ENCODE results near the gene CEMIP.

Gene CEMIP

GRCh38 chr15:80861731-80862170 lies 82.6 kb downstream of the CEMIP start:
- DNase-seq = no peak

- DNase-seq = no peak
These were observed 85.5 kb downstream of the CEMIP start for GRCh38 chr15:80864666-80865065.

- DNase-seq = no peak
These were observed 87.8 kb downstream of the CEMIP start for GRCh38 chr15:80866936-80867335.

GRCh38 chr15:80870366-80870765 lies 91.2 kb downstream of the CEMIP start:
- DNase-seq = no peak

GRCh38 chr15:80870893-80871292 lies 91.7 kb downstream of the CEMIP start:
- DNase-seq = no peak

- no peak for DNase-seq
These were observed 92.7 kb downstream of the CEMIP start for GRCh38 chr15:80871858-80872257.

- DNase-seq = no peak
These were observed 94.3 kb downstream of the CEMIP start for GRCh38 chr15:80873366-80873952.

GRCh38 chr15:80875568-80876347 lies 96.6 kb downstream of the CEMIP start:
- no peak for DNase-seq

- no peak for DNase-seq
These were observed 97.1 kb downstream of the CEMIP start for GRCh38 chr15:80876348-80876674.

GRCh38 chr15:80878242-80878866 lies 99.2 kb downstream of the CEMIP start:
- no peak for DNase-seq

GRCh38 chr15:80878867-80879250 lies 99.7 kb downstream of the CEMIP start:
- DNase-seq = no peak

- DNase-seq = no peak
These were observed 100.9 kb downstream of the CEMIP start for GRCh38 chr15:80880086-80880485.

- no peak for DNase-seq
These were observed 104.5 kb downstream of the CEMIP start for GRCh38 chr15:80883641-80884040.

- DNase-seq = no peak
These were observed 105.9 kb downstream of the CEMIP start for GRCh38 chr15:80885016-80885579.

- DNase-seq = no peak
These were observed 108.0 kb downstream of the CEMIP start for GRCh38 chr15:80887148-80887547.

GRCh38 chr15:80888846-80889245 lies 109.7 kb downstream of the CEMIP start:
- no peak for DNase-seq

GRCh38 chr15:80890341-80891005 lies 111.3 kb downstream of the CEMIP start:
- DNase-seq = no peak

GRCh38 chr15:80891006-80891405 lies 111.8 kb downstream of the CEMIP start:
- DNase-seq = no peak

GRCh38 chr15:80892414-80892813 lies 113.2 kb downstream of the CEMIP start:
- DNase-seq = no peak

- DNase-seq = no peak
These were observed 114.6 kb downstream of the CEMIP start for GRCh38 chr15:80893777-80894176.

- DNase-seq = no peak
These were observed 115.9 kb downstream of the CEMIP start for GRCh38 chr15:80895091-80895490.

- DNase-seq = no peak
These were observed 116.8 kb downstream of the CEMIP start for GRCh38 chr15:80895965-80896364.

GRCh38 chr15:80898040-80898439 lies 118.9 kb downstream of the CEMIP start:
- DNase-seq = no peak

All from activated CD4-positive, alpha-beta T cell treated with anti-CD3 and anti-CD28 coated beads, Interleukin-2, Interleukin-6, amounts not matched to agents 100 ng/mL and 50 ng/mL, durations not matched to agents 16 hours and 8 hours (primary cell).